Mononuclear cell (primary cell): ENCODE data around the gene SCO1. TPM values are rescaled to one million over a fixed set of nuclear protein-coding genes. Genes with fewer than 3 reads are reported as not detected.

ENCODE experiments used
- H3K27me3 ChIP-seq: 2 replicates; pipeline ENCODE4 v1.6.0; 2011; ENCODE audit warnings: low read length, control low read depth; ENCODE audit not compliant: insufficient read depth
- H3K4me1 ChIP-seq: 2 replicates; pipeline ENCODE4 v1.5.1; 2011; ENCODE audit warnings: mild to moderate bottlenecking, low read length, control low read depth; ENCODE audit not compliant: insufficient read depth
- H3K4me3 ChIP-seq: 2 replicates; pipeline ENCODE4 v1.5.1; 2011; ENCODE audit warnings: mild to moderate bottlenecking, low read length, moderate library complexity
- H3K9me3 ChIP-seq: 2 replicates; pipeline ENCODE4 v1.5.1; 2011; ENCODE audit warnings: low read depth, mild to moderate bottlenecking, control low read depth, low read length
- total RNA-seq: library from RNA; depleted of rRNA; stranded (reverse); fragments of >200 nt; gene quantifications from one replicate; pipeline ENCODE4 v1.2.3, GENCODE V29; 2012

SCO1 gene
- total RNA-seq, 1 donor, result 17.1 TPM

DNA sequence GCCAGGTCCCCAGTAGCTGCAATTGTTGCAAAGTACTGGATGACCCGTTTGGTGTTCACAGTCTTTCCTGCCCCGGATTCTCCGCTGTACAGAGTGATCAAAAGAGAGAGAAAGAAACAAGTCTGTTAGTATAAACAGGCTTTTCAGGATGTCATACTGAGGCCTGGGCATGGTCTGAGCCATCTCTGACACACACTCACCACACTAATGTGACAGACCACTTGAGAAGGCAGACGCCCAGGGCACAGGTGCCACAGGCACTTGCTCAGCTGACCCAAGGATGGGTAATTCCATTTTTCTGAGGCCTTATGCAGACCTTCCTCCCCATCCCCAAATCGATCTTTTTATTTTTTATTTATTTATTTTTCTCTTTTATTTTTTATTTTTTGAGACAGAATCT lies 47.7 kb downstream of the SCO1 start:
- Histone ChIP-seq H3K4me1 (no peaks in the 10 kb centered on the region), H3K4me3 (no peak overlapping the region), H3K27me3 (no peaks in the 10 kb centered on the region), H3K9me3 (no peaks in the 10 kb centered on the region)

DNA sequence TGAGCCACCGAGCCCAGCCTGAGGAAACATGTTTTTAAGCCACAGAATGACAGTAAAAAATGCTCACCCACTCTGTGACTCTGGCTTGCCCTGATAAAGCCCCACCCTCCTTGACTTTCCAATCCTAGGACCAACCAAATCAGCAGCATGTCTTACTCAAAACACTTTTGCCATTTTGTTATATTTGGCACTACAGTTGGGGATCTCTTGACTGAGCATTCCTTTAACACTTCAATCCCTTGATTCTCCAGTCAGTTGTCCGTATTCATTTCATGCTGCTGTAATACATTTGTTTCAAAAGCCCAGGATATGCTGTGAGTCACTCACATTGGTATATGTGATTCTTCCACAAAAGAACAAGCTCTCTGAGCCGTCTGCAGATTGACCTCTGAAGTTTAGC lies 48.4 kb downstream of the SCO1 start:
- no peaks in the 10 kb centered on the region for H3K4me1 ChIP-seq
- no peaks in the 10 kb centered on the region for H3K27me3 ChIP-seq
- no peaks in the 10 kb centered on the region for H3K9me3 ChIP-seq
- H3K4me3 ChIP-seq, result no peak overlapping the region

DNA sequence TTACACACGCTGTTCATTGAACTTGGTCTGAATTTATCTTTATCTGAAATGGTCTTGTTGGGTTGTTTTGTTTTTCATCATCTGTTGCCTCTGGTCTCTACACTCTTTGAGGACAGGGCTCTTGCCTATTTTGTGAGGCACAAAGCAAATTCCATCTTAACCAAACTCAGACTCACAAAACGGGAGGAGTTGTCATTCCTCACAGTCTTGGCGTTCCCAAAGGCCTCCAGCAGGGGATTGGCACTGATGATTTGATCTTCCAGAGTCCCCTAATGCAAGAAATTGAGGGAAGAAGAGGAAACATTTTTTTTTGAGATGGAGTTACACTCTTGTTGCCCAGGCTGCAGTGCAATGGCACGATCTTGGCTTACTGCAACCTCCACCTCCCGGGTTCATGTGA lies 49.0 kb downstream of the SCO1 start:
- H3K27me3 ChIP-seq, result no peaks in the 10 kb centered on the region
- H3K9me3 ChIP-seq, result no peaks in the 10 kb centered on the region
- H3K4me3 ChIP-seq, result no peak overlapping the region
- H3K4me1 ChIP-seq, result no peaks in the 10 kb centered on the region

DNA sequence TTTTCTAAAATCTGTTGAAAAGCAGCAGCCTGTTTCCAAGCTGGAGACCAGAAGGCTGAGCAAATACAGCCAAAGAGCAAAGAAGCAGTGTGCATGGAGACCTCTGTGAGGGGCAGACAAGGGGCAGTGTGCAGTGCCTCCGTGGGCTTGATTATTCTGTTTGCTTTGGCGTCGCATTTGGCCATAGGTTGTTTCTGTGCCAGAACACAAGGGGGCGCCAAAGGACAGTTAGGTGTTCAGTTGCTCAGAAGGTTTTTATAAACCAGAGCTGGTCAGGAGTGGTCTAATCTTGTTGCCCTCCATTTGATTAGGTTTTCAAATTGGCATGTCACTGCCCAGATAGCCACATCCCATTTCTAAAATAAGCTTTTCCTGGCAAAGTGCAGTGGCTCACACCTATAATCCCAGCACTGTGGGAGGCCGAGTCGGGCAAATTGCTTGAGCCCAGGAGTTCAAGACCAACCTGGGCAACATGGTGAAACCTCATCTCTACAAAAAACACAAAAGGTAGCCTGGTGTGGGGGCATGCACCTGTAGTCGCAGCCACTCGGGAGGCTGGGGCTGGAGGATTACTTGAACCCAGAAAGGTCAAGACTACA lies 50.8 kb downstream of the SCO1 start:
- no peaks in the 10 kb centered on the region for H3K9me3 ChIP-seq
- H3K27me3 ChIP-seq, result no peaks in the 10 kb centered on the region

DNA sequence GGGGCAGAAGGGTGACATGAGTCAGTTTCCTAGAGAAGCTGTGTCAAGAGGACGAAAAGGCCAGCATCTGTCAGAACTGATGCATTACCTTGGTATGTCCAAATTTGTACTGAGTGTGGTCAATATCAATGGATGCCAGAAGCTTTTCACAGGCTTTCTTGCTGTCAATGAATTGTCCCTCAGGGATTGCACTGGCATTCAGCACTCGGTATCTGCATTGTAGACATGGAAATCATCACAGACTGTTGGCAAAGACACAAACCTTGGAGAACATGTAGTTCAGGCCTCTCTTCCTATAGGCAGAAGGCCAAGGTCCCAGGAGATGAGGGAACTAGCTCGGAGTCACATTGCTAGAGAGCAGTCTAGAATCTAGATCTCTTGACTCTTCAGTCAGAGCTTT lies 56.9 kb downstream of the SCO1 start:
- Histone ChIP-seq H3K9me3 (no peaks in the 10 kb centered on the region), H3K4me1 (no peaks in the 10 kb centered on the region), H3K4me3 (no peak overlapping the region), H3K27me3 (no peaks in the 10 kb centered on the region)

More for the DNA sequence above, 50.8 kb downstream of the SCO1 start:
- Histone ChIP-seq H3K4me1 (no peaks in the 10 kb centered on the region), H3K4me3 (no peak overlapping the region)

DNA sequence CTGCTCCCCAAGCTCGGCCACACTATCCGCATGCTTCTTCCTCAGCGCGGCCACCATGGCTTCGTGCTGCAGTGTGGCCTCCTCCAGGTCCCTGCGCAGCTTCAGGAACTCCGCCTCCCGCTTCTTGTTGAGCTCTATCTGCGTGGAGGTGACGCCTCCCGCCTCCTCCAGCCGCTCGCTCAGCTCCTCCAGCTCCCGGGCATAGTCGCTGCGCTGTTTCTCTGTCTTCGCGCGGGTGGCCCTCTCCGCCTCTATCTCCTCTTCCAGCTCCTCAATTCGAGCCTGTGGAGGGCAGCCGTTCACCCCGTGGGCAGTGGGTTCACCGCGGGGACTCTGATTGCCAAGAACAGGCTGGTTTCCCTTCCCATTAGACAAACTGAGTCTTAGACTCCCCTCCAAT lies 59.2 kb downstream of the SCO1 start:
- H3K9me3 ChIP-seq, result no peaks in the 10 kb centered on the region
- no peaks in the 10 kb centered on the region for H3K27me3 ChIP-seq
- H3K4me1 ChIP-seq, result no peaks in the 10 kb centered on the region
- no peak overlapping the region for H3K4me3 ChIP-seq

DNA sequence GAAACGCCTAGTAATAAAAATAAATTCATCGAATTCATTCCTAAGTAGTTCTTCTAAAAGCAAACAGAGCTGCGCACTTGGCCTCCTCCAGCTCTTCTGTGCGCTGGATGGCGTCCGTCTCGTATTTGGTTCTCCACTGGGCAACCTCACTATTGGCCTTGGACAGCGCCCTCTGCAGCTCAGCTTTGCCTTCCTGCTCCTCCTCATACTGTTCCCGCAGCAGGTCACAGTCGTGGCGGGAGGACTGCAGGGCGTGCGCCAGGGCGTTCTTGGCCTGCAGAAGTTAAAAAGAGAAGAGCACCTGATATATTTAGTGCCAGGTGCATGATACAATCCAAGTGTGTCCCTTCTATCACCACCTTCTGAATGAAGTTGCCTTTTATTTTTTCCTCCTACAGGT lies 62.0 kb downstream of the SCO1 start:
- H3K4me1 ChIP-seq, result no peaks in the 10 kb centered on the region
- H3K9me3 ChIP-seq, result no peaks in the 10 kb centered on the region
- no peak overlapping the region for H3K4me3 ChIP-seq
- H3K27me3 ChIP-seq, result no peaks in the 10 kb centered on the region

DNA sequence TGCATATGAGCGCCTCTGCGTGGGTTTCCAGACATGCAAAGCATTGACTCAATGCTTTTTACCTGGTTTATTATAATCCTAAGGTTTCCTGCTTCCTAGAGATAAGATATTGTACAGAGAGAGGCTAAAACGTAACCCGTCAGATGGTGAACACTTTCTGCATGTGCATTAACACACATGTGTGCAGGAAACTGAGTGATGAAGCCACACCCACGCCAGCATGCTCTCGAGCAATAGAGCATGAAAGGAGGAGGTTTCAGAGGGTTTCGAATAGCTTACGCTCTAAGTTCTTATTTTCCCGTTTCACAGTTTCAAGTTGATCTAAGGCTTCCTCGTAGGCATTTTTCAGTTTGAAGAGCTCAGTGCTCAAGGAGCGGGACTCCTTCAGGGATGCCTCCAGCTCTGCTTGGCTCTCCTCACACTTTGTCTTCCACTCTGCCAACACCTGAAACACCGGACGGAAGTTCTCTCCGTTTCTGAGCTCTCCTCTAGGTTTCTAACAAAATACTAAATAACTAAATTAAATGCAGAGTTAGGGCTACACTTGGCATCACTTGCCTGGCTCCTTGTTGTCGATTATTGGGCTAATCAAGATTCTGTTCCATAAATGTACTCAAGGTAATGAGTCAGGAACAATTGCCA lies 63.5 kb downstream of the SCO1 start:
- no peak overlapping the region for H3K4me3 ChIP-seq

DNA sequence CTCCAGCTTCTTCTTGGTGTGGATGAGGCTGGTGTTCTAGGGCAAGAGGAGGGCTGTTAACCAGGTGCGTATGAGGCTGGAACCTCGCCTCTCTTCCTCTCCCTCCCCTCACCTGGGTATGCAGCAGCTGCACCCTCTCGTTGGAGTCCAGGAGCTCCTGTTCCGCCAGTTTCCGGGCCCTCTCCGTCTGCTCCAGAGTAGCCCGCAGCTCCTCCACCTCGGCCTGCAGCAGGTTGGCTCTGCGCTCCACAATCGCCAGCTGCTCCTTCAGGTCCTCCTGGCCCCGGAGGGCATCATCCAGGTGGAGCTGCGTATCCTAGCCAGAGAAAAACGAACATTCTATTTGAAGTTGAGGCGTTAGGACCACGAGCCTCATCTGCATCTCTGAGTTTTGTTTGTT lies 65.6 kb downstream of the SCO1 start:
- Histone ChIP-seq H3K4me1 (no peaks in the 10 kb centered on the region), H3K4me3 (no peak overlapping the region), H3K27me3 (no peaks in the 10 kb centered on the region), H3K9me3 (no peaks in the 10 kb centered on the region)

More for the DNA sequence above, 63.5 kb downstream of the SCO1 start:
- Histone ChIP-seq H3K4me1 (no peaks in the 10 kb centered on the region), H3K9me3 (no peaks in the 10 kb centered on the region), H3K27me3 (no peaks in the 10 kb centered on the region)

DNA sequence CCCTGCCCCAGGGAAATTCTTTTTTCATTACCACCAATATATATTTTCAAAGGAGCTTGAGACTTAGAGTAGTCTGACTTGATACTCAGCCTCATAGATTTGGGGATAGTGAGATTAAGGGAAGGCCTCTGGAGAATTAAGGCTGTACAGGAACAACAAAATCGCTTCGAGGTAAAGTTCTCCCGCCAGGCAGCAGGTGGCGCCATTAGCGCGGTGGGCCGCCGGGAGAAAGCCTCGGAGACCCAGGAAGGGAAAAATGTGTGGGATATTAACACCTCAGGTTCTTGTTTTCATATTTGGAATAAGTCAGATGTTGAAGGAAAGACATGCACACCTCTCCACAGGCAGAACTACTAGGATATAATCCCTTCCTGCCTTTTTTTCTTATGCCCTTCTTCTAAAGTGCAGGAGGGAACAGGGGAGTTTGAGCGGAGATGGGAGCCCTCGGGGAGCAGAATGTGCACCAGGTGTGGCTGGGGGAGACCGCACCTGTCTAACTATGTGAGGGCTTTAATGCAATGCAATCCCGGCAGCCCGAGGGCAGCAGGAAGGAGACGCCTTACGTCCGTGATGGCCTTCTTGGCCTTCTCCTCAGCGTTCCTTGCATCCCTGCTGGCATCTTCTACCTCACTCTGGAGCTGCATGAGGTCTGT lies 66.2 kb downstream of the SCO1 start:
- Histone ChIP-seq H3K9me3 (no peaks in the 10 kb centered on the region), H3K4me3 (no peak overlapping the region), H3K4me1 (no peaks in the 10 kb centered on the region), H3K27me3 (no peaks in the 10 kb centered on the region)

DNA sequence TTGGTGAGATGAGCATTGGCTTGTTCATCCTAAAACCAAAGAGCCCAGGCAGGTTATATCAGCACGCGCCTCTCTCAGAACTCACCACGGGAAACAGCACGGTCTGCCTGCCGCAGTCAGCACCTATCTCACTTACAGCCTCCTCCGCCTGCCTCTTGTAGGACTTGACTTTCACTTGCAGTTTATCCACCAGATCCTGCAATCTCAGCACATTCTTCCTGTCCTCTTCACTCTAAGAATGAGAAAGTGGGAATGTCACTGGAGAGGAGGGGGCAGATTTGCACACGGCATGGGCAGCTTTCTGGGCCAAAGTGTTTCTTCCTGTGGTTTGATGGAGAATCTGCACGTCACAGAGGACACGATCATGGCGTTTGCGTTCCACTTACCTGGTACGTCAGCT lies 67.6 kb downstream of the SCO1 start:
- H3K4me3 ChIP-seq, result no peak overlapping the region
- no peaks in the 10 kb centered on the region for H3K9me3 ChIP-seq
- H3K4me1 ChIP-seq, result no peaks in the 10 kb centered on the region
- H3K27me3 ChIP-seq, result no peaks in the 10 kb centered on the region

DNA sequence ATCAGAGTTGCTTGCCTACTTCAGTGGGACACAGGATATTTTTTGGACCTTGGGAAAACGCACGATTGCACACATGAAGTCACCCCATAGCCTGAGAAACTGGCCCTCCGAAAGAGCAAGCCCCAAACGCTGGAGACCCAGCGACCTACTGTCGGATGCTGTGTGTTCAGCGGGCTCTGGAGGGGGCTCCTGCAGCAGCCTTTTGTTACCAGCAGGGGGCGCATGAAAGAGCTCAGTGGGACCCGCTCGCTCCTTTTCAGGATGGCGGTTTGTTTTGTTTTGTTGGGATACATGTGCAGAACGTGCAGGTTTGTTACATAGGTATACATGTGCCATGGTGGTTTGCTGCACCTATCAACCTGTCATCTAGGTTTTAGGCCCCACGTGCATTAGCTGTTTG lies 68.6 kb downstream of the SCO1 start:
- no peak overlapping the region for H3K4me3 ChIP-seq
- H3K27me3 ChIP-seq, result no peaks in the 10 kb centered on the region
- no peaks in the 10 kb centered on the region for H3K4me1 ChIP-seq
- H3K9me3 ChIP-seq, result no peaks in the 10 kb centered on the region

DNA sequence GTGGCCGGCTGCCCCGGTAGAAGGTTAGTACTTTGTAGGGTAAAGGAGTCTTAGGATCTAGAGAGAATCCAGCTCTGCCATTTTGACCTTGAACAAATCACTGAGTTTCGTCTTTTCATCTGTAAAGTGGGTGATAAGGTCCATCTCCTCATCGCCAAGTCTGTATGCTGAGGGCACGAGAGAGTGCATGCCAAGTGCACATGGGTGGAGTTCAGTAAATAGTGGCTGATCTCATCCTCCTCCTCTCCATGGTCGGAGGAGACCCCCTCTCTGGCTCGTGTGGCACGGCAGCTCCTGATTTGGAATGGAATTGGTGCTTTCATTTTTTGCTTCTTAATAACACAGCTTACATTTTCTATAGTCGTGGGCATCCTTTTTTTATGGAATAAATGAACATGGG lies 70.9 kb downstream of the SCO1 start:
- no peak overlapping the region for H3K4me3 ChIP-seq
- no peaks in the 10 kb centered on the region for H3K4me1 ChIP-seq
- H3K9me3 ChIP-seq, result no peaks in the 10 kb centered on the region
- no peaks in the 10 kb centered on the region for H3K27me3 ChIP-seq

DNA sequence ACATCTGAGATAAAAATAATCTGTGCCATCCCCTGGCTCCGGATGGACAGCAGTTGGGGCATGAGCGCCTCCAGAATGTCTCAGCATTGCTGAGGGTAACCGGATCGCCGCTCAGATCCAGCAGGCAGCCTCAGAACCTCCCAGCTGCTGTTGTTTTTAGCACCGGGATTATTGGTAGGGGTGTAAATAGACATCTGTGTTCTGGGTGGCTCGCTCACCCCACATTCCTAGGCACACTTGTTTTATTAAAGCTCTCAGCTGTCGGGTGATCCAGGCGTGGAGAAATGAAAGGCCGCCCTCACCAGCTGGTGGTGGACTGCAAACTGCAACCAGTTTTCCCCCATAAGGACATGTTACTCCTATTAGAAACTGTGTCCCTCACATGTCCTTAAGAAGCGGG lies 72.4 kb downstream of the SCO1 start:
- Histone ChIP-seq H3K4me1 (no peaks in the 10 kb centered on the region), H3K4me3 (no peak overlapping the region), H3K27me3 (no peaks in the 10 kb centered on the region), H3K9me3 (no peaks in the 10 kb centered on the region)

DNA sequence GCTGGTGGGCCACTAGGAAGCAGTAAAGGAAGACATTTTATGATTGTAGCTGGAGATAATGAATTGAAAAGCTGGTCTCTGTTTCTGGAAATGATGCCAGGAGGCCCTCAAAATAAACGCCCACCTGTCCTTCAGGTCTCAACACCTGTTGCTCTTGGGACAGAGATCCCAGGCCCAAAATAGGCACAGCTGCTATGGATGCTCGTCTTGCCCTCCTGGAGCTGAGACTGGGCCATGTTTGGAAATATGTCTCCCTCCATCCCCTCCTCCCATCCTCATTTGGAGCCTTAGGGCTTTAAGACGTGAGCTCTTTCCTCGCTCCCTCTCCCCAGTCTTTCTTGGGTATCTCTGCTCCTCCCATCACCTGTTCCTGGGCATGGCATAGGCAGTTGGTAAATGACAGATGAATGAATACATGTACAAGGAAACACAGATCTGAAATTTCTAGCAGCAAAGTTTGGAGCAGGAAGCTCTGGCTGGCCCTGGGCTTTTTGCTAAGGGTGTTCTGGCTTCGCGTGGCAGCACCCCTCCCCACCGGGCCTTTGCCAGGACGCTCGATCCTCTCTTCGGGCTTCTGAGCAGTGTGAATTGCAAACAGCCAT lies 73.5 kb downstream of the SCO1 start:
- H3K4me1 ChIP-seq, result no peaks in the 10 kb centered on the region
- no peak overlapping the region for H3K4me3 ChIP-seq
- H3K9me3 ChIP-seq, result no peaks in the 10 kb centered on the region
- H3K27me3 ChIP-seq, result no peaks in the 10 kb centered on the region
